ENCODE measurements around the gene MARCHF7.
A peak's percentile ranks its signal among the peaks of the same experiment; 100 is the strongest.

Gene MARCHF7

GRCh38 chr2:159725713-159726112 is 13.4 kb downstream of the MARCHF7 start:
- H3K27me3 Mint-ChIP-seq (ENCODE audit: low read depth): no peaks in the 10 kb centered on the region
- peaks cover 25% of the 10 kb centered on the region for H3K9me3 Mint-ChIP-seq
- no peaks in the 10 kb centered on the region for H3K4me1 Mint-ChIP-seq
- TF ChIP-seq CTCF (IDR thresholded peaks at IDR 0.05; ENCODE audit: unreplicated experiment in 3 of 3): no peak
- H3K36me3 Mint-ChIP-seq (ENCODE audit: low read depth): peaks cover 88% of the 10 kb centered on the region
- no peak overlapping the region for H3K27ac Mint-ChIP-seq
- H3K4me3 Mint-ChIP-seq: no peak overlapping the region

- peaks cover 78% of the 10 kb centered on the region for H3K36me3 Mint-ChIP-seq (ENCODE audit: low read depth)
- H3K27ac Mint-ChIP-seq: peak overlapping the region in 1 of 3 experiments; percentile 4
- no peaks in the 10 kb centered on the region for H3K27me3 Mint-ChIP-seq (ENCODE audit: low read depth)
- no peaks in the 10 kb centered on the region for H3K4me1 Mint-ChIP-seq
- H3K9me3 Mint-ChIP-seq: peaks cover 22% of the 10 kb centered on the region
- no peak overlapping the region for H3K4me3 Mint-ChIP-seq
- TF ChIP-seq CTCF (IDR thresholded peaks at IDR 0.05; ENCODE audit: unreplicated experiment in 3 of 3): no peak
Observed at GRCh38 chr2:159728629-159729028, 16.3 kb downstream of the MARCHF7 start.

- no peaks in the 10 kb centered on the region for H3K4me1 Mint-ChIP-seq
- peaks cover 72% of the 10 kb centered on the region for H3K36me3 Mint-ChIP-seq (ENCODE audit: low read depth)
- no peaks in the 10 kb centered on the region for H3K9me3 Mint-ChIP-seq
- no peak overlapping the region for H3K4me3 Mint-ChIP-seq
- H3K27me3 Mint-ChIP-seq (ENCODE audit: low read depth): no peaks in the 10 kb centered on the region
- no peak overlapping the region for H3K27ac Mint-ChIP-seq
- no peak for TF ChIP-seq CTCF (IDR thresholded peaks at IDR 0.05; ENCODE audit: unreplicated experiment in 3 of 3)
Observed at GRCh38 chr2:159735648-159736047, 23.3 kb downstream of the MARCHF7 start.

GRCh38 chr2:159736048-159736447 is 23.7 kb downstream of the MARCHF7 start:
- Mint-ChIP-seq H3K27me3 (ENCODE audit: low read depth) (no peaks in the 10 kb centered on the region), H3K36me3 (ENCODE audit: low read depth) (peaks cover 68% of the 10 kb centered on the region), H3K9me3 (no peaks in the 10 kb centered on the region), H3K4me1 (no peaks in the 10 kb centered on the region), H3K4me3 (no peak overlapping the region), H3K27ac (no peak overlapping the region)
- TF ChIP-seq CTCF (IDR thresholded peaks at IDR 0.05; ENCODE audit: unreplicated experiment in 3 of 3): no peak

GRCh38 chr2:159737292-159737916 is 25.1 kb downstream of the MARCHF7 start:
- Mint-ChIP-seq H3K9me3 (no peaks in the 10 kb centered on the region), H3K27me3 (ENCODE audit: low read depth) (no peaks in the 10 kb centered on the region), H3K4me3 (no peak overlapping the region), H3K27ac (no peak overlapping the region), H3K4me1 (no peaks in the 10 kb centered on the region), H3K36me3 (ENCODE audit: low read depth) (peaks cover 71% of the 10 kb centered on the region)
- TF ChIP-seq CTCF (IDR thresholded peaks at IDR 0.05; ENCODE audit: unreplicated experiment in 3 of 3): no peak

- Mint-ChIP-seq H3K4me1 (no peaks in the 10 kb centered on the region), H3K36me3 (ENCODE audit: low read depth) (peaks cover 72% of the 10 kb centered on the region), H3K27me3 (ENCODE audit: low read depth) (no peaks in the 10 kb centered on the region), H3K4me3 (no peak overlapping the region), H3K9me3 (no peaks in the 10 kb centered on the region), H3K27ac (no peak overlapping the region)
- TF ChIP-seq CTCF (IDR thresholded peaks at IDR 0.05; ENCODE audit: unreplicated experiment in 3 of 3): no peak
Observed at GRCh38 chr2:159737917-159738296, 25.6 kb downstream of the MARCHF7 start.

Data from nephron (organoid).